ENCODE measurements around the gene ACAP1.
"Not testable (repeated sequence)": the region's sequence is repeated elsewhere in the genome, so short reads cannot be mapped to it uniquely, and the experiment has no call there.

The ACAP1 gene

GRCh38 chr17:7329374-7329996, 6.8 kb upstream of the ACAP1 start:
- DNase-seq: peak; percentile 98

GRCh38 chr17:7329997-7330637, 6.2 kb upstream of the ACAP1 start:
- peak; percentile 56 for DNase-seq

GRCh38 chr17:7330638-7331015, 5.7 kb upstream of the ACAP1 start:
- no peak for DNase-seq

GRCh38 chr17:7332111-7332510, 4.2 kb upstream of the ACAP1 start:
- no peak for DNase-seq

- DNase-seq: not testable (repeated sequence)
Measured at GRCh38 chr17:7332600-7333069, 3.7 kb upstream of the ACAP1 start.

- no peak for DNase-seq
Measured at GRCh38 chr17:7334938-7335538, 1.3 kb upstream of the ACAP1 start.

- not testable (repeated sequence) for DNase-seq
Measured at GRCh38 chr17:7335765-7336164, 564 bp upstream of the ACAP1 start.

- not testable (repeated sequence) for DNase-seq
Measured at GRCh38 chr17:7337600-7337999, 1.3 kb downstream of the ACAP1 start.

- DNase-seq: no peak
Measured at GRCh38 chr17:7340179-7340578, 3.9 kb downstream of the ACAP1 start.

GRCh38 chr17:7341842-7342241, 5.5 kb downstream of the ACAP1 start:
- no peak for DNase-seq

- DNase-seq: no peak
Measured at GRCh38 chr17:7343250-7343649, 6.9 kb downstream of the ACAP1 start.

- no peak for DNase-seq
Measured at GRCh38 chr17:7346761-7347614, 10.7 kb downstream of the ACAP1 start.

GRCh38 chr17:7347630-7348477, 11.5 kb downstream of the ACAP1 start:
- no peak for DNase-seq

- DNase-seq: no peak
Measured at GRCh38 chr17:7348478-7349242, 12.3 kb downstream of the ACAP1 start.

- no peak for DNase-seq
Measured at GRCh38 chr17:7351665-7352502, 15.6 kb downstream of the ACAP1 start, which contains the start of gene KCTD11. KCTD11 (plus strand) TSS chr17:7352162.

- DNase-seq: no peak
Measured at GRCh38 chr17:7352503-7352889, 16.2 kb downstream of the ACAP1 start.

- no peak for DNase-seq
Measured at GRCh38 chr17:7352910-7353635, 16.7 kb downstream of the ACAP1 start.

- no peak for DNase-seq
Measured at GRCh38 chr17:7354262-7354843, 18.0 kb downstream of the ACAP1 start.

- DNase-seq: no peak
Measured at GRCh38 chr17:7355053-7355452, 18.7 kb downstream of the ACAP1 start, which contains the start of gene TMEM95. TMEM95 (plus strand) TSS chr17:7355156; CDS start chr17:7355205, 49 bp downstream.
